OCI-LY3 (cell line): Measurements from ENCODE around the gene MMUT.
"Not testable (repeated sequence)": the region's sequence is repeated elsewhere in the genome, so short reads cannot be mapped to it uniquely, and the experiment has no call there.

Source experiments
- H2AFZ ChIP-seq: fragments of 200-600, 300-600 bp; shearing (Covaris generic); 2 replicates; pipeline ENCODE4 v1.6.0; 2014; ENCODE audit warnings: antibody characterized with exemption, low read depth, low read length
- H3K27ac ChIP-seq: fragments of 200-600, 300-600 bp; sonication (generic); 2 replicates; pipeline ENCODE4 v1.5.1; 2014; ENCODE audit warnings: mild to moderate bottlenecking, low read length, moderate library complexity, mixed read lengths
- H3K27me3 ChIP-seq: fragments of 200-600, 300-600 bp; sonication (generic); 2 replicates; pipeline ENCODE4 v1.6.1; 2014; ENCODE audit warnings: low read depth, low read length, mixed read lengths
- H3K36me3 ChIP-seq: fragments of 200-600, 300-600 bp; sonication (generic); replicated peaks from 2 replicates; pipeline ENCODE3; 2014; ENCODE audit warnings: low read depth, low read length, mixed read lengths
- H3K4me1 ChIP-seq: fragments of 300-600, 200-600 bp; sonication (generic); 2 replicates; pipeline ENCODE4 v1.6.1; 2014; ENCODE audit warnings: low read length, mixed read lengths
- H3K4me2 ChIP-seq: fragments of 200-600, 300-600 bp; sonication (generic); 2 replicates; pipeline ENCODE4 v1.6.1; 2014; ENCODE audit warnings: low read length, mixed read lengths
- H3K4me3 ChIP-seq: fragments of 300-600, 200-600 bp; sonication (generic); 2 replicates; pipeline ENCODE4 v1.5.1; 2014; ENCODE audit warnings: antibody characterized with exemption, mild to moderate bottlenecking, low read length, moderate library complexity
- H3K79me2 ChIP-seq: fragments of 300-600, 200-600 bp; shearing (Covaris generic); 2 replicates; pipeline ENCODE4 v1.6.1; 2014; ENCODE audit warnings: mild to moderate bottlenecking, low read length, mixed read lengths
- H3K9ac ChIP-seq: fragments of 300-600, 200-600 bp; shearing (Covaris generic); 2 replicates; pipeline ENCODE4 v1.6.0; 2014; ENCODE audit warnings: mild to moderate bottlenecking, low read length, moderate library complexity
- H3K9me3 ChIP-seq: fragments of 200-600, 300-600 bp; shearing (Covaris generic); 2 replicates; pipeline ENCODE4 v1.6.1; 2014; ENCODE audit warnings: low read length, mixed read lengths; ENCODE audit not compliant: insufficient read depth
- H4K20me1 ChIP-seq: fragments of 200-600, 300-600 bp; sonication (generic); 2 replicates; pipeline ENCODE4 v1.6.1; 2016; ENCODE audit warnings: low read length, mixed read lengths; ENCODE audit not compliant: insufficient read depth
- CTCF ChIP-seq: fragments of 200-600, 300-600 bp; sonication (generic); IDR thresholded peaks from 2 replicates; pipeline ENCODE4 v1.5.1; 2014; ENCODE audit warnings: antibody characterized with exemption, low read length, low read depth
- EZH2phosphoT487 ChIP-seq: fragments of 200-600 bp; shearing (Covaris generic); IDR thresholded peaks from 2 replicates; pipeline ENCODE4 v1.6.1; 2018; ENCODE audit warnings: antibody characterized with exemption, mixed run types, low read depth

Gene MMUT

GRCh38 chr6:49479308-49479970 is 16.4 kb upstream of the MMUT start:
- Histone ChIP-seq H3K4me1 (no peaks in the 10 kb centered on the region), H2AFZ (no peak overlapping the region), H3K4me2 (no peak overlapping the region), H3K27me3 (no peaks in the 10 kb centered on the region), H3K79me2 (no peaks in the 10 kb centered on the region), H3K9ac (no peak overlapping the region), H4K20me1 (no peaks in the 10 kb centered on the region), H3K4me3 (no peak overlapping the region), H3K27ac (no peak overlapping the region), H3K9me3 (no peaks in the 10 kb centered on the region), H3K36me3 (peaks cover 17% of the 10 kb centered on the region)
- no peak for TF ChIP-seq CTCF
- no peak for TF ChIP-seq EZH2phosphoT487

- not testable (repeated sequence) for H3K79me2 ChIP-seq, H2AFZ ChIP-seq, H3K4me3 ChIP-seq, H3K4me2 ChIP-seq, H4K20me1 ChIP-seq, H3K9me3 ChIP-seq, H3K4me1 ChIP-seq, H3K27ac ChIP-seq, H3K27me3 ChIP-seq, H3K9ac ChIP-seq
- H3K36me3 ChIP-seq, result peaks cover 30% of the 10 kb centered on the region
Measured at GRCh38 chr6:49476564-49476963, 13.5 kb upstream of the MMUT start.

GRCh38 chr6:49468042-49468441 is 5.0 kb upstream of the MMUT start:
- Histone ChIP-seq H3K27ac (no peak overlapping the region), H3K9me3 (no peaks in the 10 kb centered on the region), H3K79me2 (peaks cover 66% of the 10 kb centered on the region), H3K4me3 (no peak overlapping the region), H3K9ac (no peak overlapping the region), H3K4me2 (no peak overlapping the region), H2AFZ (no peak overlapping the region), H3K36me3 (peaks cover 34% of the 10 kb centered on the region), H4K20me1 (peaks cover 3% of the 10 kb centered on the region; the same call in 1 of the 2 replicates), H3K27me3 (no peaks in the 10 kb centered on the region), H3K4me1 (peaks cover 19% of the 10 kb centered on the region)
- TF ChIP-seq EZH2phosphoT487 (no peak), CTCF (no peak)

GRCh38 chr6:49464691-49465090 is 1.6 kb upstream of the MMUT start:
- no peak for TF ChIP-seq EZH2phosphoT487
- TF ChIP-seq CTCF, result no peak
- Histone ChIP-seq H3K27me3 (no peaks in the 10 kb centered on the region), H3K4me2 (peak overlapping the region; percentile 83), H3K36me3 (peaks cover 12% of the 10 kb centered on the region), H2AFZ (no peak overlapping the region), H3K79me2 (peaks cover 78% of the 10 kb centered on the region), H3K4me3 (peak overlapping the region; percentile 97; the same call in 1 of the 2 replicates), H4K20me1 (peaks cover 3% of the 10 kb centered on the region; the same call in 1 of the 2 replicates), H3K27ac (no peak overlapping the region), H3K9me3 (no peaks in the 10 kb centered on the region), H3K4me1 (peaks cover 28% of the 10 kb centered on the region), H3K9ac (0 out of 2 replicates have a peak overlapping the region, but pooled peaks have one; percentile 82)
